Neural progenitor cell (in vitro differentiated cells): Measurements from ENCODE around the gene PAFAH1B1.

Experiments
- CTCF ChIP-seq: fragments of 200-600 bp; sonication (generic); IDR thresholded peaks from 2 replicates; pipeline ENCODE4 v1.5.1; 2017; ENCODE audit warnings: antibody characterized with exemption, mild to moderate bottlenecking
- EZH2 ChIP-seq: fragments of 200-600 bp; sonication (generic); IDR thresholded peaks from 2 replicates; pipeline ENCODE4 v1.6.1; 2017; ENCODE audit warnings: antibody characterized with exemption, mild to moderate bottlenecking, moderate library complexity

- TF ChIP-seq CTCF (no peak), EZH2 (no peak)
Measured at GRCh38 chr17:2697611-2698162, 104.2 kb downstream of the PAFAH1B1 start.
